RWPE2 (cell line): ENCODE data around the gene TBC1D14.

Experiments
- ATAC-seq: fragments of 200-7000 bp; cut with Tn5 transposase; 3 replicates; pipeline ENCODE4 v1.9.1; 2021; ENCODE audit warnings: low read depth
- DNase-seq: peaks from one replicate; pipeline ENCODE4 v3.0.0-alpha.2; 2020; ENCODE audit warnings: low spot score
- H3K27ac ChIP-seq: fragments of 450-650 bp; 2 replicates; pipeline ENCODE4 v1.5.1; 2017; ENCODE audit warnings: mild to moderate bottlenecking; ENCODE audit not compliant: poor library complexity, severe bottlenecking
- H3K27me3 ChIP-seq: fragments of 250-450 bp; sonication (Bioruptor Pico); 2 replicates; pipeline ENCODE4 v1.5.1; 2021; ENCODE audit warnings: mild to moderate bottlenecking, moderate library complexity; ENCODE audit not compliant: insufficient read depth, poor library complexity, severe bottlenecking
- H3K36me3 ChIP-seq: fragments of 250-450 bp; sonication (Bioruptor Pico); 2 replicates; pipeline ENCODE4 v1.5.1; 2020; ENCODE audit warnings: low read depth, mild to moderate bottlenecking, moderate library complexity
- H3K4me1 ChIP-seq: fragments of 250-450 bp; sonication (Bioruptor Pico); 2 replicates; pipeline ENCODE4 v1.5.1; 2021; ENCODE audit warnings: mild to moderate bottlenecking, moderate library complexity; ENCODE audit not compliant: insufficient read depth, poor library complexity, severe bottlenecking
- H3K4me3 ChIP-seq: fragments of 250-450 bp; sonication (Bioruptor Pico); 2 replicates; pipeline ENCODE4 v1.5.1; 2021; ENCODE audit warnings: mild to moderate bottlenecking, moderate library complexity; ENCODE audit not compliant: severe bottlenecking
- H3K9me3 ChIP-seq: fragments of 250-450 bp; sonication (Bioruptor Pico); 2 replicates; pipeline ENCODE4 v1.5.1; 2021; ENCODE audit warnings: mild to moderate bottlenecking, moderate library complexity; ENCODE audit not compliant: severe bottlenecking
- CTCF ChIP-seq: fragments of 450-650 bp; IDR thresholded peaks from one replicate; pipeline ENCODE4 v1.5.1; 2017; ENCODE audit warnings: mild to moderate bottlenecking, moderate library complexity; ENCODE audit not compliant: poor library complexity, severe bottlenecking

The TBC1D14 gene

GRCh38 chr4:7034262-7035081 is 124.8 kb downstream of the TBC1D14 start:
- ATAC-seq (peak; percentile 86), DNase-seq (no peak)
- Histone ChIP-seq H3K27ac (peak overlapping the region; percentile 19), H3K4me3 (no peak overlapping the region), H3K9me3 (no peaks in the 10 kb centered on the region), H3K27me3 (no peaks in the 10 kb centered on the region), H3K36me3 (peaks cover 27% of the 10 kb centered on the region), H3K4me1 (peaks cover 5% of the 10 kb centered on the region)
- no peak for TF ChIP-seq CTCF

- Histone ChIP-seq H3K4me1 (peaks cover 5% of the 10 kb centered on the region), H3K27ac (no peak overlapping the region), H3K36me3 (peaks cover 4% of the 10 kb centered on the region; the same call in 1 of the 2 replicates), H3K4me3 (no peak overlapping the region), H3K9me3 (no peaks in the 10 kb centered on the region), H3K27me3 (no peaks in the 10 kb centered on the region)
- ATAC-seq (no peak), DNase-seq (no peak)
- TF ChIP-seq CTCF = no peak
Observed at GRCh38 chr4:7037425-7037824, 127.8 kb downstream of the TBC1D14 start.

- TF ChIP-seq CTCF = no peak
- ATAC-seq (no peak), DNase-seq (no peak)
- no peaks in the 10 kb centered on the region for H3K27me3 ChIP-seq
- no peak overlapping the region for H3K4me3 ChIP-seq
- no peaks in the 10 kb centered on the region for H3K36me3 ChIP-seq
- no peaks in the 10 kb centered on the region for H3K9me3 ChIP-seq
- peaks cover 4% of the 10 kb centered on the region for H3K4me1 ChIP-seq
- H3K27ac ChIP-seq = no peak overlapping the region
Observed at GRCh38 chr4:7040765-7041164, 131.1 kb downstream of the TBC1D14 start.

GRCh38 chr4:7041246-7041645 is 131.6 kb downstream of the TBC1D14 start:
- peaks cover 4% of the 10 kb centered on the region for H3K4me1 ChIP-seq
- ATAC-seq (no peak), DNase-seq (no peak)
- H3K9me3 ChIP-seq = no peaks in the 10 kb centered on the region
- no peaks in the 10 kb centered on the region for H3K27me3 ChIP-seq
- no peaks in the 10 kb centered on the region for H3K36me3 ChIP-seq
- no peak overlapping the region for H3K27ac ChIP-seq
- no peak for TF ChIP-seq CTCF
- H3K4me3 ChIP-seq = no peak overlapping the region
